Activated CD8-positive, alpha-beta T cell treated with anti-CD3 and anti-CD28 coated beads for 36 hours (primary cell): ENCODE results near the gene ZNF407. TPM values are rescaled to one million over a fixed set of nuclear protein-coding genes. Genes with fewer than 3 reads are reported as not detected.

Source experiments
- ATAC-seq: fragments of 200-7000 bp; cut with Tn5 transposase; one replicate; pipeline ENCODE4 v1.10.0; 2021; ENCODE audit warnings: mild to moderate bottlenecking, moderate library complexity
- CTCF ChIA-PET: fragments of 350-600 bp; sonication (Branson Sonifier 250); formaldehyde crosslinking; loops from one replicate; lab custom pipeline; 2021; ENCODE audit warnings: antibody characterized with exemption; lab: Charles Lee
- POLR2A ChIA-PET: fragments of 350-600 bp; sonication (Branson Sonifier 250); formaldehyde crosslinking; loops from one replicate; lab custom pipeline; 2021; ENCODE audit warnings: antibody characterized with exemption; lab: Charles Lee
- DNase-seq: peaks from one replicate; pipeline ENCODE4 v3.0.0-alpha.2; 2020
- H3K27ac Mint-ChIP-seq: one replicate; pipeline ENCODE4 v1.8.0; 2021; ENCODE audit warnings: mild to moderate bottlenecking, mixed read lengths
- H3K27me3 Mint-ChIP-seq: one replicate; pipeline ENCODE4 v1.8.0; 2021; ENCODE audit warnings: mixed read lengths
- H3K36me3 Mint-ChIP-seq: one replicate; pipeline ENCODE4 v1.8.0; 2021; ENCODE audit warnings: low read depth, mixed read lengths
- H3K4me1 Mint-ChIP-seq: one replicate; pipeline ENCODE4 v1.8.0; 2021; ENCODE audit warnings: low read depth, mixed read lengths
- H3K4me3 Mint-ChIP-seq: one replicate; pipeline ENCODE4 v1.8.0; 2021; ENCODE audit warnings: mild to moderate bottlenecking, moderate library complexity, mixed read lengths
- H3K9me3 Mint-ChIP-seq: one replicate; pipeline ENCODE4 v1.8.0; 2021; ENCODE audit warnings: mixed read lengths
- intact Hi-C: fragments of 100-400 bp; cut with micrococcal nuclease; formaldehyde crosslinking; loops from one replicate; pipeline ENCODE4 v1.10.0; 2022
- total RNA-seq, 2 experiments: library from RNA; stranded (reverse); gene quantifications; one replicate each; pipeline ENCODE4 v1.2.3, GENCODE V29; 2021
- TF ChIP-seq, protein P1 (sequence below): fragments of 200-600 bp; IDR thresholded peaks from one replicate; pipeline ENCODE4 v1.8.0; 2022; ENCODE audit warnings: antibody characterized with exemption, mild to moderate bottlenecking

Gene ZNF407
- total RNA-seq, 2 experiments from 2014 or later = 9.9 to 10.8 TPM

DNA sequence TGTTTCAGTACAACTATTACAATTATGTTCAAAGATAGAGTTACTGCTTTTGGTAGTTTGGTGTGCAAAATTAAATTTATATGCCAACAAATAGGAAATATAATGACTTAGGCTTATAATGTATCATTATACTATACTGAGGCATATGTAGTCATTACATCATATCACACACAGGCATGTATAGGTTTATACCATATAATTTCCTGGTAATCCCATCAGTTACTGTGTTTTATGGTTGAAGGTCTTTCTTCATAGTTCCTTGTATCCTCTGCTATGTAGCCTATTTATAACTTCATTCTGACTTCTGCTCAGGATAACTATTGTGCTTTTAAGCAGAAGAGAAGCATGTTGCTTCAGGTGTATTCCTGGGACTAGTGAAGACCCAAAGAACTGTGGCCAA, 110.5 kb downstream of the ZNF407 start:
- ATAC-seq = no peak
- CTCF ChIA-PET = no interaction called here
- no peak overlapping the region for H3K4me3 Mint-ChIP-seq
- intact Hi-C loops = no loop called here
- DNase-seq = no peak
- POLR2A ChIA-PET = no interaction called here
- H3K36me3 Mint-ChIP-seq = peaks cover 4% of the 10 kb centered on the region
- H3K27ac Mint-ChIP-seq = no peak overlapping the region
- H3K27me3 Mint-ChIP-seq = no peaks in the 10 kb centered on the region
- H3K4me1 Mint-ChIP-seq = peaks cover 4% of the 10 kb centered on the region
- TF ChIP-seq, protein P1, sequence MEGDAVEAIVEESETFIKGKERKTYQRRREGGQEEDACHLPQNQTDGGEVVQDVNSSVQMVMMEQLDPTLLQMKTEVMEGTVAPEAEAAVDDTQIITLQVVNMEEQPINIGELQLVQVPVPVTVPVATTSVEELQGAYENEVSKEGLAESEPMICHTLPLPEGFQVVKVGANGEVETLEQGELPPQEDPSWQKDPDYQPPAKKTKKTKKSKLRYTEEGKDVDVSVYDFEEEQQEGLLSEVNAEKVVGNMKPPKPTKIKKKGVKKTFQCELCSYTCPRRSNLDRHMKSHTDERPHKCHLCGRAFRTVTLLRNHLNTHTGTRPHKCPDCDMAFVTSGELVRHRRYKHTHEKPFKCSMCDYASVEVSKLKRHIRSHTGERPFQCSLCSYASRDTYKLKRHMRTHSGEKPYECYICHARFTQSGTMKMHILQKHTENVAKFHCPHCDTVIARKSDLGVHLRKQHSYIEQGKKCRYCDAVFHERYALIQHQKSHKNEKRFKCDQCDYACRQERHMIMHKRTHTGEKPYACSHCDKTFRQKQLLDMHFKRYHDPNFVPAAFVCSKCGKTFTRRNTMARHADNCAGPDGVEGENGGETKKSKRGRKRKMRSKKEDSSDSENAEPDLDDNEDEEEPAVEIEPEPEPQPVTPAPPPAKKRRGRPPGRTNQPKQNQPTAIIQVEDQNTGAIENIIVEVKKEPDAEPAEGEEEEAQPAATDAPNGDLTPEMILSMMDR = no peak
- H3K9me3 Mint-ChIP-seq = no peaks in the 10 kb centered on the region

DNA sequence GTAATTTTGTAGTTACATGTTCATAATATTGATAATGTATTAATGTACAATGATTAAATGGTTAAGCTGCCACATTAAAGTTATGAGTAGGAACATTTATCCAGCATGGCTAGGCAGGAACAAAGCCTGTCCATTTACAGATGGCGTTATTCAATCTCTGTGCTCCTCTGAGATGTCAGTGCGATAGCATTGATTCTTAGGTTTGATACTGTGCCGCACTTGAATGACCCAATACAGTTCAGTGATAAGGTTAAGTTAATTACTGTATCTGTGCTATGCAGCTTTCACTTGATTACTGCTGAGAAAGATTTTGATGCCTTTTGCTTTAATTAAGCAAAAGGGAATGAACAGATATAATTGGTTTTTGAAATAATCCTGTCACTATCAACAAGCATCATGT, 111.8 kb downstream of the ZNF407 start:
- Mint-ChIP-seq H3K27ac (no peak overlapping the region), H3K4me3 (no peak overlapping the region), H3K27me3 (no peaks in the 10 kb centered on the region), H3K36me3 (peaks cover 4% of the 10 kb centered on the region), H3K4me1 (peaks cover 4% of the 10 kb centered on the region), H3K9me3 (no peaks in the 10 kb centered on the region)
- ChIA-PET CTCF (no interaction called here), POLR2A (no interaction called here)
- TF ChIP-seq, protein P1 = no peak
- ATAC-seq (no peak), DNase-seq (no peak)
- intact Hi-C loops = no loop called here

DNA sequence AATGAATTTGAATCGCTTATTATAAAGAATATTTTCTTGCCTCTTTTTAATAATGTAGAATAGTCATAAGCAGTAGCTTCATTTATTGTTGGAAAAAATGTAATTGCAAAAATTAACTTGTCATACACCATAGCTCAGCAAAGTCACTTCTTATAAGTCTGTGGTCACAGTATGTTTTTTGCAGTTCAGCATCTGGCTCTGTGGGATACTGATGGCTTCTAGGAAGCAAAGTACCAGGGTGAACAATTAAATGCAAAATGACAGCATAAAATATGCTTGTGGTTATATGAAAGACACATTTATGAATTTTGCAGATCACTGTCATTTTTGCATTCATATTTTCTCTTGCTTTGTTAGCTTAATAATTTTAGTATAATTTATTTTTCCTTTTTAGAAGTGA, 116.5 kb downstream of the ZNF407 start:
- ATAC-seq = no peak
- H3K36me3 Mint-ChIP-seq = peaks cover 1% of the 10 kb centered on the region
- CTCF ChIA-PET = no interaction called here
- no peak overlapping the region for H3K27ac Mint-ChIP-seq
- intact Hi-C loops = no loop called here
- no peaks in the 10 kb centered on the region for H3K27me3 Mint-ChIP-seq
- H3K4me3 Mint-ChIP-seq = no peak overlapping the region
- no peak for DNase-seq
- TF ChIP-seq, protein P1 = no peak
- POLR2A ChIA-PET = no interaction called here
- H3K4me1 Mint-ChIP-seq = no peaks in the 10 kb centered on the region
- peaks cover under 1% of the 10 kb centered on the region for H3K9me3 Mint-ChIP-seq

DNA sequence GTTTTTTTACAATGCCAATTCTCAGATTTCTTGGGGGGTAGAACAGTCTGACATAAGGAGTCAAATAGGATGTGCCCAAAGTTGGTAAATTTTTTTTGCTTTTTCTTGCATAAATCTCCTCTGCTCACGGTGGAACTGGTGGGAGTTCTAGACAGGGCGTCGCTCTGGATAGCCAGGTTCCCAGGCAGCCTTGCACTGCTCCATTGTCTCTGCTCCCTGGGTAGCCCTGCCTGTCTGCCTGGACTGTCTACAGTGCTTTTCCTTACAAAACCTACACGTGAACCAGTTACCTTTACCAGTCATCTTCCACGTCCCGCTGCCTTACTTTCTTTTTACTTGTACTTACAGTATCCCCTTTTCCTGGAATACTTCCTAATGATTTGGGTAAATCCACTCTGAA, 117.1 kb downstream of the ZNF407 start:
- peaks cover 1% of the 10 kb centered on the region for H3K36me3 Mint-ChIP-seq
- no peaks in the 10 kb centered on the region for H3K4me1 Mint-ChIP-seq
- DNase-seq = no peak
- intact Hi-C loops = no loop called here
- no peak overlapping the region for H3K27ac Mint-ChIP-seq
- H3K27me3 Mint-ChIP-seq = no peaks in the 10 kb centered on the region
- no peak overlapping the region for H3K4me3 Mint-ChIP-seq
- H3K9me3 Mint-ChIP-seq = peaks cover 1% of the 10 kb centered on the region
- POLR2A ChIA-PET = no interaction called here
- no peak for ATAC-seq
- CTCF ChIA-PET = no interaction called here
- TF ChIP-seq, protein P1 = no peak

DNA sequence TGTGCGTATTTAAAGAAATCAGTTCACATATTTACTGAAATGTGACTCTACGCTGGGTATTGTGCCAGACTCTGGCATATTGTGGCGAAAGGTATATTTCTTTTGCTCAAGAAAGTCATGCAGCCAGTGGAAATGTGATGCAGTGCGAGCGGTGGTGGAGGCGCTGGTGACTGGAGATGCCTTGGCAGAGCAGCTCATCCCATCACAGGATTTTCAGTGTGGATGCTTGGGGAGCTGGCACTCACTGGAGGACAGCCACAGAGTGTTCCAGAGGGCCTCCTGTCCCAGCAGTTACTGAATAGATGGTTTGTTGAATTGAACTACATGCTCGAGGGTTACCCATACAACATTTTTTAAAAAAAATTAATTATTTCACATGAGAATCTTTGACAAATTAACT, 117.6 kb downstream of the ZNF407 start:
- Mint-ChIP-seq H3K4me1 (peaks cover 3% of the 10 kb centered on the region), H3K4me3 (no peak overlapping the region), H3K27me3 (no peaks in the 10 kb centered on the region), H3K9me3 (peaks cover 1% of the 10 kb centered on the region), H3K36me3 (peaks cover 1% of the 10 kb centered on the region), H3K27ac (no peak overlapping the region)
- TF ChIP-seq, protein P1 = no peak
- ATAC-seq (no peak), DNase-seq (no peak)
- ChIA-PET CTCF (no interaction called here), POLR2A (no interaction called here)
- intact Hi-C loops = no loop called here
